Body of pancreas (tissue), 4 donors: Measurements from ENCODE around the gene NOL4L. TPM values are rescaled to one million over a fixed set of nuclear protein-coding genes. Genes with fewer than 3 reads are reported as not detected.

Source experiments
- ATAC-seq: fragments of 150-250 bp; one replicate; pipeline ENCODE4 v1.9.1; 2016
- DNase-seq, 4 donors: peaks; one replicate each; pipeline ENCODE4 v3.0.0-alpha.2; 2019
- H3K27ac ChIP-seq, 4 donors: fragments of 200-600 bp; sonication (generic); 1 replicate in 3 of 4; 2 replicates in 1 of 4; pipeline versions ENCODE4 v1.5.1 to v1.6.1; 2016 to 2019; ENCODE audit warnings: mild to moderate bottlenecking in 1 of 4, mixed read lengths in 1 of 4, moderate library complexity in 1 of 4
- H3K27me3 ChIP-seq, 2 donors: fragments of 200-600 bp; sonication (generic); one replicate each; pipeline ENCODE4 v1.6.0; 2016; ENCODE audit warnings: mild to moderate bottlenecking in 1 of 2
- H3K36me3 ChIP-seq, 2 donors: fragments of 200-600 bp; sonication (generic); replicated peaks in 1 of 2; 2 replicates each; pipeline ENCODE4 v1.5.1; 2016; ENCODE audit warnings: low read depth in 2 of 2; ENCODE audit not compliant: insufficient read depth in 1 of 2
- H3K4me1 ChIP-seq: fragments of 200-600 bp; sonication (generic); one replicate; pipeline ENCODE4 v1.6.0; 2016
- H3K4me3 ChIP-seq, 2 donors: fragments of 200-600 bp; sonication (generic); 1 replicate in 1 of 2; 2 replicates in 1 of 2; pipeline ENCODE4 v1.5.1; 2016 to 2019
- H3K9me3 ChIP-seq, 3 donors: fragments of 200-600 bp; sonication (generic); 1 replicate in 2 of 3; 2 replicates in 1 of 3; pipeline ENCODE4 v1.5.1; 2016
- POLR2A ChIP-seq, 3 donors: fragments of 450-650 bp; IDR thresholded peaks; one replicate each; pipeline ENCODE4 v1.6.1; 2016; ENCODE audit warnings: antibody characterized with exemption in 3 of 3, mild to moderate bottlenecking in 2 of 3
- WGBS, 2 donors: methylation state at CpG; one replicate each; pipeline ENCODE4 v1.1.5; 2017; 5-methylcytosine and 5-hydroxymethylcytosine counted together
- intact Hi-C: fragments of 100-400 bp; cut with DNase I; formaldehyde crosslinking; loops from one replicate; pipeline ENCODE4 v1.15.1; 2023
- total RNA-seq, 2 donors: library from RNA; depleted of rRNA; stranded (reverse); fragments of >200 nt; gene quantifications; one replicate each; pipeline ENCODE4 v1.1.0, GENCODE V29; 2016
- TF ChIP-seq, protein P1 (sequence below), 7 experiments: fragments of 450-650 bp in 4 of 7; fragments of 200-600 bp in 3 of 7; sonication (generic) in 3 of 7; IDR thresholded peaks; one replicate each; pipeline ENCODE4 v1.5.1; 2016 to 2019; ENCODE audit warnings: antibody characterized with exemption in 7 of 7

NOL4L gene
- total RNA-seq, 2 donors from 2014 or later, result 15.0 to 36.9 TPM

DNA sequence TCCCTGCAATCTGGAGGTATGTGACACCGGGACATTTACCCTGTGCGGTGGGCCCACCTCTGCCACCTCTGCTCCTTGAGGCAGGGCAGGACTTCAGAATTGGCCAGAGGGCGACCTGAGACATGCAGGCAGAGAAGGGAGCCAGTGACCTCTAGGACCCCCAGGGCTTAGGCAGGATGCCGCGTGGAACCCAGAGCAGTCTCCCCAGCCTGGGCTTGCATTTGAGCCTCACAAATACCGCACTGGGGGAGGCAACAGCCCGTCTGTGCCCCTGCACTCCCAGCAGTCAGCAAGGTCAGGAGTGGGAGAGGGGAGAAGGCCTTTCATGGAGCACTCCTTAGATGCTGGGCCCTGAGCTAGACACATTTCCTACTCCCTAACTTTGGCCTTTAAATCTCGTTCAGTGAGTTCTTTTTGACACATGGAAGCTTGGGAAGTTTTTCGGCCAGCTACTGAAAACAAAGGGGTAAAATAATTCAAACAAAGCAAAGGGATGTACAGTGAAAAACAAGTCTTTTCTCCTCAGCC is 46.9 kb upstream of the NOL4L start:
- TF ChIP-seq, protein P1, sequence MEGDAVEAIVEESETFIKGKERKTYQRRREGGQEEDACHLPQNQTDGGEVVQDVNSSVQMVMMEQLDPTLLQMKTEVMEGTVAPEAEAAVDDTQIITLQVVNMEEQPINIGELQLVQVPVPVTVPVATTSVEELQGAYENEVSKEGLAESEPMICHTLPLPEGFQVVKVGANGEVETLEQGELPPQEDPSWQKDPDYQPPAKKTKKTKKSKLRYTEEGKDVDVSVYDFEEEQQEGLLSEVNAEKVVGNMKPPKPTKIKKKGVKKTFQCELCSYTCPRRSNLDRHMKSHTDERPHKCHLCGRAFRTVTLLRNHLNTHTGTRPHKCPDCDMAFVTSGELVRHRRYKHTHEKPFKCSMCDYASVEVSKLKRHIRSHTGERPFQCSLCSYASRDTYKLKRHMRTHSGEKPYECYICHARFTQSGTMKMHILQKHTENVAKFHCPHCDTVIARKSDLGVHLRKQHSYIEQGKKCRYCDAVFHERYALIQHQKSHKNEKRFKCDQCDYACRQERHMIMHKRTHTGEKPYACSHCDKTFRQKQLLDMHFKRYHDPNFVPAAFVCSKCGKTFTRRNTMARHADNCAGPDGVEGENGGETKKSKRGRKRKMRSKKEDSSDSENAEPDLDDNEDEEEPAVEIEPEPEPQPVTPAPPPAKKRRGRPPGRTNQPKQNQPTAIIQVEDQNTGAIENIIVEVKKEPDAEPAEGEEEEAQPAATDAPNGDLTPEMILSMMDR (IDR thresholded peaks at IDR 0.05), result no peak
- no peak for TF ChIP-seq POLR2A (IDR thresholded peaks at IDR 0.05)
- WGBS, 2 donors, result 74 to 77% methylated on average over 2 to 9 of the region's 9 CpGs
- DNase-seq, result no peak
- Histone ChIP-seq H3K36me3 (no peaks in the 10 kb centered on the region), H3K4me1 (peaks cover 7% of the 10 kb centered on the region), H3K4me3 (no peak overlapping the region), H3K27ac (no peak overlapping the region), H3K27me3 (no peaks in the 10 kb centered on the region), H3K9me3 (no peaks in the 10 kb centered on the region)
- intact Hi-C loops, result no loop called here
- ATAC-seq, result no peak

DNA sequence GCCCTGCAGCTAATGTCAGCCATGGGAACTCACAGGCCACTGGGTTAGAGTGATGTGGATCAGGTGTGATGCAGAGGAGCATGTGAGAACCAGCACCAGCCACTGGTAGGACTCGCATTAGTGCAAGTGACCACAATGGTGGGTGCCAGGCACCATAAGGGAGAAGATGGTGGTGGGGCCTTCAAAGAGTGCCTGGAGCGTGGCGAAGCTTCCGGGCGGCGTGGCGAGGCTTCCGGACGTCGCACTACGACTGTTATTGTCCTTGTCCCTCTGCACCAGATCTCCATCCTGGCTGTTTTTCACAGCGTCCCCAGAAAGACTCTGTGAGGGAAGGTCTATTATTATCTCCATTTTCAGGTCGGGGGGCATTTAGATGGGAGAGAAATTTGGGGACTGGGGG is 44.7 kb upstream of the NOL4L start:
- TF ChIP-seq, protein P1 (IDR thresholded peaks at IDR 0.05), result no peak
- no peak for TF ChIP-seq POLR2A (IDR thresholded peaks at IDR 0.05)
- Histone ChIP-seq H3K27ac (no peak overlapping the region), H3K9me3 (no peaks in the 10 kb centered on the region), H3K4me3 (no peak overlapping the region), H3K36me3 (no peaks in the 10 kb centered on the region), H3K27me3 (no peaks in the 10 kb centered on the region), H3K4me1 (peaks cover 9% of the 10 kb centered on the region)
- DNase-seq (no peak), ATAC-seq (no peak)
- 91 to 93% methylated on average over 13 of the region's 13 CpGs for WGBS, 2 donors
- intact Hi-C loops, result no loop called here

DNA sequence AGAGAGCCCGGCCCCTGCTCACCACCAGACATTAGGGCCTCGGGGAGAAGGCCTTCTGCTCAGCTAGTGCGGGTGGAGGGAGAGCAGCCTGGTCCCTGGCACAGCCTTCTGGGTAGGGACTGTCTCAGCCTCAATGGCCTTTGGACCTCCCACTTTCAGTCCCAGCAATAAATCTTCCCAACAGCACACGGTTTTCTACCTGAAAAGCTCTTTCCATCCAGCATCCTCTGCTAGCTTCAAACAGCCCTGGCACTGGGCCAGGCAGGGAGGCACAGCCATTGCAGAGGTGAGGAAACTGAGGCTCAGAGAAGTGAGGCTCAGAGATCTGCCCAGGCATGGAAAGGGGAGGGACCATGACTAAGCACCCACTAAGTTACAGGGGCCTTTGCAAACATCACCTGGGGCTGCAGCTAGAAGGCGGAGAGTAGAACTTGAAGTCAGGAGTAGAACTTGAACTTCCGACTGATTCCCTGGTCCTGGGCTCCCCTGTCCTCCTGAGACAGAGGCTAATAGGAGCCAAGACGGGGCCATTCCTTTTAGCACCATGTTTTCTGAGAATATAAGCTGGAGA is 43.9 kb upstream of the NOL4L start:
- WGBS, 2 donors, result 63 to 72% methylated on average over 7 of the region's 7 CpGs
- intact Hi-C loops, result no loop called here
- ATAC-seq, result no peak
- Histone ChIP-seq H3K36me3 (no peaks in the 10 kb centered on the region), H3K4me1 (peaks cover 9% of the 10 kb centered on the region), H3K4me3 (no peak overlapping the region), H3K27ac (no peak overlapping the region), H3K9me3 (no peaks in the 10 kb centered on the region), H3K27me3 (no peaks in the 10 kb centered on the region)
- TF ChIP-seq POLR2A (IDR thresholded peaks at IDR 0.05), result no peak
- TF ChIP-seq, protein P1 (IDR thresholded peaks at IDR 0.05), result no peak
- no peak for DNase-seq

DNA sequence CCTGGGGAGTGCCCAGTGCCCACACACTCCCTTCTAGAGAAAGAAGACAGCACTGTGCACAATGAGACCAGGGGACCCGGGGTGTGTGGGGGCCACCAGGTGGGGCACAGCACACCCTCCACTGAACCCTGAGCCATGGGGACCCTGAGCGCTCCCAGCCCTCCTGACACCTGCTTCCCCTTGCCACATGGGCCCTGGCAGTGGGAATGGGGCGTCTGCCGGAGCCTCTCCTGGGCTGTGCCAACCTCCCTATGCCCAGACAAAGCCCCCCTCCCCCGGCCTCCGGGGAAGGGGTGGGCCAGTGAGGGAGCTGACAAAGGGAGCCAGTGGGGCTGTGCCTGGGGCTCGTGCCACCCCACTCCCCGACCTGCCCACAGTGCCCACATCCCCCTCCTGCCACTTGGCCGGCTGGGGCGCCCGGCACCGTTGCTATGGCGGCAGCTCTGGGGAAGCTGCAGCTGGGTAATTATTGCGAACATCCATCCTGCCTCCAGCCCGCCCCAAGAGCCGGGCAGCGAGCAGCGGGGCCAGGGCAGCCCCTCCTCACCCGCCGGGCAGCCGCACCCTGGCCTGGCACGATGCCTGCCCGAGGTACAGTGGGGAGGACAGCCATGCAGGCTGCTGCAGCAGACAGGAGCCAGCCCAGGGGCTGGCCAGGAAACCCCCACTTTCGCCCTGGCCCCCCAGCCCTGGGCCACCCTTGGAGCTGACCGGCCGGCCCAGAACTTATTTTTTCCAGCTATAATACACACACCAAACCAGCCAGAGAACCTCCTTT is 41.9 kb upstream of the NOL4L start:
- H3K27me3 ChIP-seq, result no peaks in the 10 kb centered on the region
- H3K4me3 ChIP-seq, result no peak overlapping the region
- intact Hi-C loops, result no loop called here
- no peaks in the 10 kb centered on the region for H3K36me3 ChIP-seq
- H3K9me3 ChIP-seq, result no peaks in the 10 kb centered on the region
- TF ChIP-seq POLR2A (IDR thresholded peaks at IDR 0.05), result no peak
- TF ChIP-seq, protein P1 (IDR thresholded peaks at IDR 0.05), result no peak
- no peak overlapping the region for H3K27ac ChIP-seq
- peaks cover 9% of the 10 kb centered on the region for H3K4me1 ChIP-seq
- DNase-seq (peak in 2 of 4 donors; percentile 33 to 63), ATAC-seq (no peak)
- 12 to 30% methylated on average over 2 to 23 of the region's 26 CpGs for WGBS, 2 donors
